T-helper 2 cell treated with Interferon-gamma antibody and Interleukin-4, amounts not matched to agents 100 ng/mL and 5 ng/mL, for 36 hours (primary cell): ENCODE data around the gene GCSAM. TPM values are rescaled to one million over a fixed set of nuclear protein-coding genes. Genes with fewer than 3 reads are reported as not detected.

Experiments
- intact Hi-C: fragments of 100-400 bp; cut with micrococcal nuclease; formaldehyde crosslinking; loops from one replicate; pipeline ENCODE4 v1.15.1; 2023
- total RNA-seq: library from RNA; stranded (reverse); gene quantifications from 2 replicates; pipeline ENCODE4 v1.2.3, GENCODE V29; 2022

The GCSAM gene
- total RNA-seq, 1 donor from 2014 or later: 2.3 TPM

DNA sequence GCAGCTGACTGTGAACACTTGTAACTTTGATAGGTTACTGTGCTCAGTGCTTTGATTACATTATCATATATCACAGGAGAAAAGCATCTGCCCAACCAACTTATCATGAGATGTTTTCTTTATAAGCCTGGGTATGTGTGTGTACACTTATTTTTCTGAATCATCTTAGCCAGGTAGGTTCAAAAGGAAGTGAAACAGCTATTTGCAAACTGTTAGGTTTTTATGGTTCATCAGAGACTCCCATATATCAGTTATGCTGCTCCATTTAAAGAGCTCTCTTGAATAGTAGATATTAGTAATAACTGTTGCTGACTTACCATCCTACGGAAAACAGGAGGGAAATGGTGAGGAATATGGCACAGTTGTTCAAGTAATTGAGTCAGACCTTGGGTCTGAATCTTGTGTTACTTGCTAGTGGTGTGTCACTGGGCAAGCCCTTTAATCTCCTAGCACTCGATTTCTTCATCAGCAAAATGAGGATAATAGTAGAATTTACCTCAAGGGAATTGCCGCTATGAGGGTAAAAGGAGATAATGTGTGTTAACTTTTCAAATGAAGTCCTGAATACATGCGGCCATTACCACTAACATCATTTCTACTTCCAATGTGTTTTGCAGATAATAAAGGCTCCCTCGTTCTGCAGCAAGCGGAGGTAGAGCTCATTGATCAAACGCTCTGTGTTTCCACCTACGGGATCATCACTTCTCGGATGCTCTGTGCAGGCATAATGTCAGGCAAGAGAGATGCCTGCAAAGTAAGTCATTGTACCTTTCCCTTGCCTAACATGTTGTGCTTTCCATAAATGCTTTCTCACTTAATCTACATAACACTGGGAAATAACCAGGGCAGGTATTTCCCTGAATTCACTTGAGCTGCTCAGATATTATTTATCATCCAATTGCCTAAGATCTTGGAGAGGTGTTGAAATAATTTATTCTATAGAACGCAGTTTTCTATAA is 54.6 kb downstream of the GCSAM start:
- intact Hi-C loops: no loop called here

DNA sequence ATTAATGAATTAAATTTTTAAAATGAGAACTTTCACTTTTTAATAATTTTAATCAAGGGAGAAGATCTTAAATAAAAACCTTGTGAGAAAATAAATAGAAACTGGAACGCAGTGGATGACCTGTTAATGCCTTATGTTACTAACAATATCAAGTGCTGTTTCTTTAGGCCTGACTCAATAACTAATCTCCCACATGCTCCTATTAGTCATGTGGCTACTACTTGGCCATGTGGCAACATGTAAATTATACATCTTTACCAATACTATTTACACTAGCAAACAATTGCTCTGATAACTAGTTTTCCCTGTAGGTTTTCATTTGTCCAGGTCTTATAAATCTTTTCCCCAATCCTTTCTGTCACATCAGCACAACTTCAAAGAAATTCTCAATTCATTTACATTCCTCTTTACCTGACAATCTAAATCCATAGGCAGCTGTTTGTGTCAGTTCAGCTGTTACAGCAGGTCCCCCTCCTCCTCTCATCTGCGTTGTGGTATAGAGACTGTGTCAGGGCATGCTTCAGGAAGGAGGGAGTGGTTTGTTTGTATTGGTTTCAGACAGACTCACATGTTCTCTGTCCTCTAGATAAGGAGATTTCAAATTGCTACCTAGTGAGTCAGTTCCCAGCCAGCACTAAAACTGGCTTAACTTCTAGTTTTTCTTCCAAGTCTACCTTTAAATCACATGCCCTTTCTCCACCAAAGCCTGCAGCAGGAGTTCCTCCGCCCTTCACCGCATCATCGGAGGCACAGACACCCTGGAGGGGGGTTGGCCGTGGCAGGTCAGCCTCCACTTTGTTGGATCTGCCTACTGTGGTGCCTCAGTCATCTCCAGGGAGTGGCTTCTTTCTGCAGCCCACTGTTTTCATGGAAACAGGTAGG is 58.2 kb downstream of the GCSAM start:
- intact Hi-C loops: loop anchor here (1.0 kb wide), 2 partner anchors 11 to 487 kb away; partner anchors contain the start of genes C3orf52 and SLC35A5

DNA sequence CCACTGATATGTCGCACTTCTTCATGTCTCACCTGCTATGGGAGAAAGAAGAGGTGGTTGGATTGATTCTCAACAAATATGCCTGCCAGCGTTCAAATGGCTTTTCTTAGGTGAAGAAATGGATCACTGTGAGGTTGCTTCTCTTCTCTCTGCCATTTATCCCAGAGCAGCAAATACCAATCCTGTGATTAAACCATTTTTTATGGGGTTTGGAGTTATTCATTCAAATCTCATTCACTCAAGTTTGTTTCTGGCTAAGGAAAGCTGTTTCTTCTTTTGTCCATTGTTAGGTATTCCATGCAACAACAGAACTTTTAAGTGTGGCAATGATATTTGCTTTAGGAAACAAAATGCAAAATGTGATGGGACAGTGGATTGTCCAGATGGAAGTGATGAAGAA is 59.0 kb downstream of the GCSAM start:
- intact Hi-C loops: no loop called here

DNA sequence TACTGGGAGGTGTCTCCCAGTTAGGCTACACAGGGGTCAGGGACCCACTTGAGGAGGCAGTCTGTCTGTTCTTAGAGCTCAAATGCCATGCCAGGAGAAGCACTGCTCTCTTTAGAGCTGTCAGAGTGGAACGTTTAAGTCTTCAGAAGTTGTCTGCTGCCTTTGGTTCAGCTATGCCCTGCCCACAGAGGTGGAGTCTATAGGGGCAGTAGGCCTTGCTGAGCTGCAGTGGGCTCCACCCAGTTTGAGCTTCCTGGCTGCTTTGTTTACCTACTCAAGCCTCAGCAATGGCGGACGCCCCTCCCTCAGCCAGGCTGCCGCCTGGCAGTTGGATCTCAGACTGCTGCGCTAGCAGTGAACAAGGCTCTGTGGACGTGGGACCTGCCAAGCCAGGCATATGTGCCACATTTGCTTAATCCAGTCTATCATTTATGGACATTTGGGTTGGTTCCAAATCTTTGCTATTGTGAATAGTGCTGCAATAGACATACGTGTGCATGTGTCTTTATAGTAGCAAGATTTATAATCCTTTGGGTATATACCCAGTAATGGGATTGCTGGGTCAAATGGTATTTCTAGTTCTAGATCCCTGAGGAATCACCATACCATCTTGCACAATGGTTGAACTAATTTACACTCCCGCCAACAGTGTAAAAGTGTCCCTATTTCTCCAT is 60.5 kb downstream of the GCSAM start:
- intact Hi-C loops: loop anchor here (2.0 kb wide), 1 partner anchor 94 kb away; the partner anchor contains the start of gene ABHD10

Other genes starting within 250 kb of the GCSAM start
- gene ABHD10, start 154.2 kb downstream of the GCSAM start, total RNA-seq: 31.2 and 35.8 TPM in 2 replicates
- 0.32 TPM in 1 of 2 replicates, not detected in the other for gene TAGLN3, start 134.3 kb downstream of the GCSAM start, total RNA-seq
- gene TMPRSS7, start 98.5 kb downstream of the GCSAM start, total RNA-seq: not detected in 2 replicates
- gene C3orf52, start 46.9 kb downstream of the GCSAM start, total RNA-seq: 9.0 TPM in 2 replicates
- gene SLC9C1, start 161.0 kb upstream of the GCSAM start, total RNA-seq: not detected in 2 replicates
- gene CD200, start 199.9 kb upstream of the GCSAM start, total RNA-seq: 9.4 and 10.4 TPM in 2 replicates